OCI-LY7 (cell line): ENCODE measurements around the gene CTNNA1.

Experiments used
- EZH2phosphoT487 ChIP-seq: fragments of 200-600 bp; sonication (generic); IDR thresholded peaks from 2 replicates; pipeline ENCODE4 v1.6.1; 2018; ENCODE audit warnings: low read depth, borderline replicate concordance, mild to moderate bottlenecking, mixed run types, antibody characterized with exemption, low read length, moderate library complexity, mixed read lengths
- TF ChIP-seq, protein P1 (sequence below): fragments of 200-600 bp; sonication (generic); conservative IDR thresholded peaks from 2 replicates; pipeline ENCODE4 v1.5.1; 2014; ENCODE audit warnings: mild to moderate bottlenecking, antibody characterized with exemption, low read length, moderate library complexity, mixed read lengths

DNA sequence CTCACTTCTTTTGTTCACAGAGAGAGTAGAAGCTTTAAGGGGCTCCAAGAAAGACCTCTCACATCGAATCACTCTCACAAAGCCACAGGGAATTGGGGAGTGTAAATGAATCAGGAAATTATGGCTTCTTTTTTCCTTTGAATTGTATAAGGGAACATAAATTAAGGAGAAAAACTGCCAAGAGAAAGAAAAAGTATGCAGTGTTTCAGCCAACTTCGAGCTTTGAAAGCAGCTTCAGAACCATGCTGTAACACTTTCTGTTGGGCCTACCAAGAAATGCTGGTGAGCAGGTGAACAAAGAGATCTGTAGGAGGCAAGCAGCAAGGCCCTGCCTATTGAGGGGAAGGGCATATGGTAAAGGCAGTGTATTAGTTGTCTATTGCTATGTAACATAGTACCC is 33.4 kb upstream of the CTNNA1 start:
- TF ChIP-seq, protein P1, sequence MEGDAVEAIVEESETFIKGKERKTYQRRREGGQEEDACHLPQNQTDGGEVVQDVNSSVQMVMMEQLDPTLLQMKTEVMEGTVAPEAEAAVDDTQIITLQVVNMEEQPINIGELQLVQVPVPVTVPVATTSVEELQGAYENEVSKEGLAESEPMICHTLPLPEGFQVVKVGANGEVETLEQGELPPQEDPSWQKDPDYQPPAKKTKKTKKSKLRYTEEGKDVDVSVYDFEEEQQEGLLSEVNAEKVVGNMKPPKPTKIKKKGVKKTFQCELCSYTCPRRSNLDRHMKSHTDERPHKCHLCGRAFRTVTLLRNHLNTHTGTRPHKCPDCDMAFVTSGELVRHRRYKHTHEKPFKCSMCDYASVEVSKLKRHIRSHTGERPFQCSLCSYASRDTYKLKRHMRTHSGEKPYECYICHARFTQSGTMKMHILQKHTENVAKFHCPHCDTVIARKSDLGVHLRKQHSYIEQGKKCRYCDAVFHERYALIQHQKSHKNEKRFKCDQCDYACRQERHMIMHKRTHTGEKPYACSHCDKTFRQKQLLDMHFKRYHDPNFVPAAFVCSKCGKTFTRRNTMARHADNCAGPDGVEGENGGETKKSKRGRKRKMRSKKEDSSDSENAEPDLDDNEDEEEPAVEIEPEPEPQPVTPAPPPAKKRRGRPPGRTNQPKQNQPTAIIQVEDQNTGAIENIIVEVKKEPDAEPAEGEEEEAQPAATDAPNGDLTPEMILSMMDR: no peak
- no peak for TF ChIP-seq EZH2phosphoT487
